ENCODE measurements around the gene POTEB.
"Not testable (repeated sequence)": the region's sequence is repeated elsewhere in the genome, so short reads cannot be mapped to it uniquely, and the experiment has no call there.

POTEB gene

GRCh38 chr15:21877635-21878034, at the start of gene POTEB:
TSS of gene POTEB (minus strand) at chr15:21877735. CDS start at chr15:21877246, 489 bp downstream.
- not testable (repeated sequence) for DNase-seq

- not testable (repeated sequence) for DNase-seq
These were observed 13.4 kb upstream of the POTEB start for GRCh38 chr15:21890955-21891354.

GRCh38 chr15:21889542-21889941, 12.0 kb upstream of the POTEB start:
- not testable (repeated sequence) for DNase-seq

- not testable (repeated sequence) for DNase-seq
These were observed 38.7 kb downstream of the POTEB start for GRCh38 chr15:21838831-21839230.

Data from NK-92 treated with Interleukin-12 subunit alpha and Interleukin-12 subunit beta, amount 100 ng/mL, for 24 hours (cell line).